ENCODE data around the gene SLC6A7.

- TF ChIP-seq TAF1 (IDR thresholded peaks at IDR 0.05; ENCODE audit: low read depth) = no peak
- TF ChIP-seq MAX (IDR thresholded peaks at IDR 0.05) = no peak
- TF ChIP-seq ZBTB7A (IDR thresholded peaks at IDR 0.05; ENCODE audit: low read depth) = no peak
- no peak for TF ChIP-seq EP300 (IDR thresholded peaks at IDR 0.05; ENCODE audit: borderline replicate concordance)
- TF ChIP-seq, protein P1, sequence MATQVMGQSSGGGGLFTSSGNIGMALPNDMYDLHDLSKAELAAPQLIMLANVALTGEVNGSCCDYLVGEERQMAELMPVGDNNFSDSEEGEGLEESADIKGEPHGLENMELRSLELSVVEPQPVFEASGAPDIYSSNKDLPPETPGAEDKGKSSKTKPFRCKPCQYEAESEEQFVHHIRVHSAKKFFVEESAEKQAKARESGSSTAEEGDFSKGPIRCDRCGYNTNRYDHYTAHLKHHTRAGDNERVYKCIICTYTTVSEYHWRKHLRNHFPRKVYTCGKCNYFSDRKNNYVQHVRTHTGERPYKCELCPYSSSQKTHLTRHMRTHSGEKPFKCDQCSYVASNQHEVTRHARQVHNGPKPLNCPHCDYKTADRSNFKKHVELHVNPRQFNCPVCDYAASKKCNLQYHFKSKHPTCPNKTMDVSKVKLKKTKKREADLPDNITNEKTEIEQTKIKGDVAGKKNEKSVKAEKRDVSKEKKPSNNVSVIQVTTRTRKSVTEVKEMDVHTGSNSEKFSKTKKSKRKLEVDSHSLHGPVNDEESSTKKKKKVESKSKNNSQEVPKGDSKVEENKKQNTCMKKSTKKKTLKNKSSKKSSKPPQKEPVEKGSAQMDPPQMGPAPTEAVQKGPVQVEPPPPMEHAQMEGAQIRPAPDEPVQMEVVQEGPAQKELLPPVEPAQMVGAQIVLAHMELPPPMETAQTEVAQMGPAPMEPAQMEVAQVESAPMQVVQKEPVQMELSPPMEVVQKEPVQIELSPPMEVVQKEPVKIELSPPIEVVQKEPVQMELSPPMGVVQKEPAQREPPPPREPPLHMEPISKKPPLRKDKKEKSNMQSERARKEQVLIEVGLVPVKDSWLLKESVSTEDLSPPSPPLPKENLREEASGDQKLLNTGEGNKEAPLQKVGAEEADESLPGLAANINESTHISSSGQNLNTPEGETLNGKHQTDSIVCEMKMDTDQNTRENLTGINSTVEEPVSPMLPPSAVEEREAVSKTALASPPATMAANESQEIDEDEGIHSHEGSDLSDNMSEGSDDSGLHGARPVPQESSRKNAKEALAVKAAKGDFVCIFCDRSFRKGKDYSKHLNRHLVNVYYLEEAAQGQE (IDR thresholded peaks at IDR 0.05; ENCODE audit: low read depth) = no peak
- TF ChIP-seq RAD21 (IDR thresholded peaks at IDR 0.05; ENCODE audit: low read depth) = no peak
- TF ChIP-seq TCF12 (IDR thresholded peaks at IDR 0.05; ENCODE audit: low read depth) = no peak
Observed at GRCh38 chr5:150245111-150245789, 55.4 kb downstream of the SLC6A7 start.

Measured in Ishikawa (cell line).